Limb (tissue), 2 donors: Measurements from ENCODE around the gene FAM228B.
"Not testable (repeated sequence)": the region's sequence is repeated elsewhere in the genome, so short reads cannot be mapped to it uniquely, and the experiment has no call there.

ENCODE experiments used
- DNase-seq, 2 donors: peaks; one replicate each; pipeline ENCODE4 v3.0.0-alpha.2; 2016; ENCODE audit errors: extremely low spot score in 2 of 2

The FAM228B gene

GRCh38 chr2:24102677-24103076 lies 20.6 kb upstream of the FAM228B start:
- no peak for DNase-seq

- no peak for DNase-seq
Measured at GRCh38 chr2:24104110-24104650, 19.1 kb upstream of the FAM228B start.

- no peak for DNase-seq
Measured at GRCh38 chr2:24104906-24105305, 18.4 kb upstream of the FAM228B start.

GRCh38 chr2:24105816-24106215 lies 17.5 kb upstream of the FAM228B start:
- no peak for DNase-seq

- no peak for DNase-seq
Measured at GRCh38 chr2:24106786-24107185, 16.5 kb upstream of the FAM228B start.

- no peak for DNase-seq
Measured at GRCh38 chr2:24107336-24107735, 15.9 kb upstream of the FAM228B start.

GRCh38 chr2:24109431-24109830 lies 13.8 kb upstream of the FAM228B start:
- DNase-seq: not testable (repeated sequence)

GRCh38 chr2:24110660-24111303 lies 12.5 kb upstream of the FAM228B start:
- DNase-seq: no peak

GRCh38 chr2:24111407-24111901 lies 11.8 kb upstream of the FAM228B start:
- DNase-seq: no peak

- no peak for DNase-seq
Measured at GRCh38 chr2:24115057-24115456, 8.2 kb upstream of the FAM228B start.

- no peak for DNase-seq
Measured at GRCh38 chr2:24117902-24118301, 5.4 kb upstream of the FAM228B start.

GRCh38 chr2:24121066-24121465 lies 2.2 kb upstream of the FAM228B start:
- DNase-seq: peak; percentile 43 to 70

GRCh38 chr2:24121469-24121868 lies 1.8 kb upstream of the FAM228B start:
- DNase-seq: peak; percentile 49 to 56

- no peak for DNase-seq
Measured at GRCh38 chr2:24122366-24123194, 689 bp upstream of the FAM228B start.

GRCh38 chr2:24123922-24124580 lies 782 bp downstream of the FAM228B start:
- peak in 1 of 2 donors; percentile 47 for DNase-seq

- peak in 1 of 2 donors; percentile 73 for DNase-seq
Measured at GRCh38 chr2:24125956-24126355, 2.7 kb downstream of the FAM228B start.

- DNase-seq: no peak
Measured at GRCh38 chr2:24132543-24132942, 9.3 kb downstream of the FAM228B start.

- not testable (repeated sequence) for DNase-seq
Measured at GRCh38 chr2:24140305-24140704, 17.0 kb downstream of the FAM228B start.

- no peak for DNase-seq
Measured at GRCh38 chr2:24147364-24147763, 24.1 kb downstream of the FAM228B start.

- no peak for DNase-seq
Measured at GRCh38 chr2:24152413-24153197, 29.3 kb downstream of the FAM228B start.

- no peak for DNase-seq
Measured at GRCh38 chr2:24153478-24153877, 30.2 kb downstream of the FAM228B start.
